KOPT-K1 (cell line): ENCODE data around the gene DCAF8L1.
"Not testable (repeated sequence)": the region's sequence is repeated elsewhere in the genome, so short reads cannot be mapped to it uniquely, and the experiment has no call there.

Experiments used
- H3K27ac ChIP-seq: fragments of 200-600 bp; sonication (generic); 2 replicates; pipeline ENCODE4 v1.5.1; 2016; ENCODE audit warnings: antibody characterized with exemption, mild to moderate bottlenecking, low read depth, low read length; ENCODE audit not compliant: poor library complexity, severe bottlenecking
- H3K36me3 ChIP-seq: fragments of 200-600 bp; sonication (generic); 2 replicates; pipeline ENCODE4 v1.5.1; 2017; ENCODE audit warnings: antibody characterized with exemption, mild to moderate bottlenecking, low read length, moderate library complexity; ENCODE audit not compliant: insufficient read depth
- H3K9me3 ChIP-seq: fragments of 200-600 bp; sonication (generic); 2 replicates; pipeline ENCODE4 v1.5.1; 2017; ENCODE audit warnings: antibody characterized with exemption, low read length, mild to moderate bottlenecking; ENCODE audit not compliant: insufficient read depth, poor library complexity, severe bottlenecking

Gene DCAF8L1

DNA sequence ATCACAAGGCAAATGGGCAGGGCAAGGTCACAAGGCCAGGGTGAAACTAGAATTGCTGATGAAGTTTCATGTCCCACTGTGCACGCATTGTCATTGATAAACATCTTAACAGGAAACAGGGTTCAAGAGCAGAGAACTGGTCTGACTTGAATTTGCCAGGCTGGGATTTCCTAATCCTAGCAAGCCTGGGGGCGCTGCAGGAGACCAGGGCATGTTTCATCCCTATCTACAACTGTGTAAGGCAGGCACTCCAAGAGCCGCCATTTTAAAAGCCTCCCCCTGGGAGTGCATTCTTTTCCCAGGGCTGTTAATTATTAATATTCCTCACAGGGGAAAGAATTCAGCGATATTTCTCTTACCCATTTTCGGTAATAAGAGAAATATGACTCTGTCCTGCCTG, 15.9 kb downstream of the DCAF8L1 start:
- H3K36me3 ChIP-seq, H3K9me3 ChIP-seq, H3K27ac ChIP-seq: not testable (repeated sequence)

DNA sequence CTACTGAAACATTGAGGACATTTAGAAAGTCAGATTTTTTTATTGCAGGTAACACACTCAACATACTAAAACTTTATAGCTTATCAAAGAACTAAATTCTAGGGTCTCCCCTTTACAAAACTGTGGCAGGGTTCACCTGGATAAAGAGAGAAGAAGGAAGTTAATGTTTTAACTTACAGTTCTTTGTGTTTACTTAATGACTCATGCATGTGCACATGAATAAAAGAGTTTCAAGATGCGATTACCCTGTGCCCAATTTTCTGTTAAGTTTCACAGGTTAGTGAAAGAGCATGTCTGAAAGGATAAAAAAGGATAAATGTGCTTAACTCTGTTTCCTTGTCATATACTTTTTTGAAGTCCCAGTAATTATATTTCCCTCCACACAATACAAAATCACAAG, 16.8 kb downstream of the DCAF8L1 start:
- no peak overlapping the region for H3K27ac ChIP-seq
- no peaks in the 10 kb centered on the region for H3K9me3 ChIP-seq

DNA sequence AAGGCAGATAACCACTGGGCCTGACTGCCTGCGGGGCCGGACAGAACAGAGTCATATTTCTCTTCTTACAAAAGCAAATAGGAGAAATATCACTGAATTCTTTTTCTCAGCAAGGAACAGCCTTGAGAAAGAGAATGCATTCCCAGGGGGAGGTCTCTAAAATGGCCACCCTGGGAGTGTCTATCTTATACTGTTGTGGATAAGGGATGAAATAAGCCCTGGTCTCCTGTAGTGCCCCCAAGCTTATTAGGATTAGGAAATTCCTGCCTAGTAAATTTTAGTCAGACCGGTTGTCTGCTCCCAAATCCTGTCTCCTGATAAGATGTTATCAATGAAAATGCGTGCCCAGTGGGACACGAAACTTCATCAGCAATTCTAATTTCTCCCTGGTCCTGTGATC, 20.8 kb downstream of the DCAF8L1 start:
- H3K27ac ChIP-seq, H3K36me3 ChIP-seq, H3K9me3 ChIP-seq: not testable (repeated sequence)

More for the DNA sequence above, 16.8 kb downstream of the DCAF8L1 start:
- H3K36me3 ChIP-seq, result no peaks in the 10 kb centered on the region

DNA sequence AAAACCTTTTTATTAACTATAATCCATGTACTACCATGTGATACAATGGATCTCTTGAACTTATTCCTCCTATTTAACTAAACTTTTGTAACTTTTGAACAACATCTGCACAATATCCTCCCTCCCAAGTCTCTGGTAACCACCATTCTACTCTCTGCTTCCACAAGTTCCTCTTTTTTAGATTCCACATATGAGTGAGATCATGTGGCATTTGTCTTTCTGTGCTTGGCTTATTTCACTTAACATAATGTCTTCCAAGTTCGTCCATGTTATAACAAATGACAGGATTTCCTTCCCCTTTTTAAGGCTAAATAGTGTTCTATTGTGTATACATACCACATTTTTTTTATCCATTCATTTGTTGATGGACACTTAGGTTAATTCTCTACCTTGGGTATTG, 28.1 kb downstream of the DCAF8L1 start:
- Histone ChIP-seq H3K9me3 (no peaks in the 10 kb centered on the region), H3K27ac (no peak overlapping the region), H3K36me3 (no peaks in the 10 kb centered on the region)

DNA sequence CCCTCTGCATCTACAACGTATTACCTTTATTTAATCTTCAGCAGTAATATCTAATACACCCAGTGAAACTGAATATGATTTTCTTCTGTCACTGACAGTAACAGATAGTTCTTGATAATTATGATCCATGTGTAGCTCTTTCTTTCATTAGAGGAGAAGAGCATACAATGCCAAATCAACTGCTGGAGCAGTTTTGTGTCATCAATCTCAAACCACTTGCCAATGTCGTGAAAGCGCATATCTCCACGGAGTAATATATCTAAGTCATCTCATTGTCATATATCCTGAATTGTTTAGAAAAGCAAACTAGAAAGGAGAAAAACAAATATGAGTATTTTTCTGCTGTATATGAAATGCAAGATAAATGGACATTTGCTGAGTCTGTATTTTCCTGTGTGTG, 47.9 kb downstream of the DCAF8L1 start:
- H3K27ac ChIP-seq, result no peak overlapping the region
- H3K9me3 ChIP-seq, result no peaks in the 10 kb centered on the region
- H3K36me3 ChIP-seq, result no peaks in the 10 kb centered on the region
